ENCODE results near the gene HTRA3. TPM values are rescaled to one million over a fixed set of nuclear protein-coding genes. Genes with fewer than 3 reads are reported as not detected.

HTRA3 gene
- total and polyA plus RNA-seq, 8 donors, result 0.56 to 15.6 (median 2.7) TPM

DNA sequence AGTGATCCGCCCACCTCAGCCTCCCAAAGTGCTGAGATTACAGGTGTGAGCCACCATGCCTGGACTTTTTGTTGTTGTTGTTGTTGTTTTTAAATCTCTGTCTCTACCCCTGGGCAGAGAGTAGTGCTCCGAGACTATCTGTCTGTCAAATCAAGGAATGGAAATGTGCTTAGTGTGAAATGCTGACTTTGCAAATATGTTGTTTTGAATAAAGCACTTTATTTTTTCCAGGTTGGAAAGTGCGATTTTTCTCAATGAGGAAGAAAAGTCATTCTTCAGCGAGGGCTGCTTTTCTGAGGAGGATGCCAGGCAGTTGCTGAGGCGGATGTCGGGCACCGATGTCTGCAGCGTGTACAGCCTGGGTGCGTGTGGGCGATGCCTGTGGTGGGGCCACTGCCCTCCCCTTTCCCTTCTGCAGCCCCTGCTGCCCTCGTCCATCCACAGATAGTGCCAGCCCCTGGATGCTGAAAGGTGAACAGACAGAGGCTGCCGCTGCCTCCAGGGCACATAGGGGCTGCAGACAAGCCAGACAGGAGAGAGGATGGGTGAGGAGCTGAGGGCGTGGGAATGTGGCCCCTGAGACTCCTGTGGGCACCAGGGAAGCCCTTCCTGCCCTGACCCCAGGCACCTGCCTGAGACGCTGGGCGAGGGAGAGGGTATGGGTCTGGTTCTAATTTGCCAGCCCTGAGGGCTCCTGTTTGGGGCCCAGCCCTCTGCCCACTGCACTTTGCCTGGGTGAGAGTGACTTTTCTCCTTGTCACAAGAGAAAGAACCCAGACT is 46.8 kb upstream of the HTRA3 start:
- intact Hi-C loops (cut with DNase I), result no loop called here
- no peak overlapping the region for H3K27ac ChIP-seq
- no peaks in the 10 kb centered on the region for H3K9me3 ChIP-seq
- ATAC-seq (no peak), FAIRE-seq (no peak), DNase-seq (peak in 1 of 6 donors; percentile 46)
- H3K27me3 ChIP-seq, result no peaks in the 10 kb centered on the region
- WGBS, 2 donors, result 95 to 97% methylated on average over 15 of the region's 15 CpGs
- H3K4me3 ChIP-seq, result no peak overlapping the region
- peaks cover 0 to 29% (median 2%) of the 10 kb centered on the region in 3 donors for H3K36me3 ChIP-seq
- peaks cover 6 to 18% (median 11%) of the 10 kb centered on the region in 3 donors for H3K4me1 ChIP-seq
- TF ChIP-seq, protein P1, sequence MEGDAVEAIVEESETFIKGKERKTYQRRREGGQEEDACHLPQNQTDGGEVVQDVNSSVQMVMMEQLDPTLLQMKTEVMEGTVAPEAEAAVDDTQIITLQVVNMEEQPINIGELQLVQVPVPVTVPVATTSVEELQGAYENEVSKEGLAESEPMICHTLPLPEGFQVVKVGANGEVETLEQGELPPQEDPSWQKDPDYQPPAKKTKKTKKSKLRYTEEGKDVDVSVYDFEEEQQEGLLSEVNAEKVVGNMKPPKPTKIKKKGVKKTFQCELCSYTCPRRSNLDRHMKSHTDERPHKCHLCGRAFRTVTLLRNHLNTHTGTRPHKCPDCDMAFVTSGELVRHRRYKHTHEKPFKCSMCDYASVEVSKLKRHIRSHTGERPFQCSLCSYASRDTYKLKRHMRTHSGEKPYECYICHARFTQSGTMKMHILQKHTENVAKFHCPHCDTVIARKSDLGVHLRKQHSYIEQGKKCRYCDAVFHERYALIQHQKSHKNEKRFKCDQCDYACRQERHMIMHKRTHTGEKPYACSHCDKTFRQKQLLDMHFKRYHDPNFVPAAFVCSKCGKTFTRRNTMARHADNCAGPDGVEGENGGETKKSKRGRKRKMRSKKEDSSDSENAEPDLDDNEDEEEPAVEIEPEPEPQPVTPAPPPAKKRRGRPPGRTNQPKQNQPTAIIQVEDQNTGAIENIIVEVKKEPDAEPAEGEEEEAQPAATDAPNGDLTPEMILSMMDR (IDR thresholded peaks at IDR 0.05), result no peak

DNA sequence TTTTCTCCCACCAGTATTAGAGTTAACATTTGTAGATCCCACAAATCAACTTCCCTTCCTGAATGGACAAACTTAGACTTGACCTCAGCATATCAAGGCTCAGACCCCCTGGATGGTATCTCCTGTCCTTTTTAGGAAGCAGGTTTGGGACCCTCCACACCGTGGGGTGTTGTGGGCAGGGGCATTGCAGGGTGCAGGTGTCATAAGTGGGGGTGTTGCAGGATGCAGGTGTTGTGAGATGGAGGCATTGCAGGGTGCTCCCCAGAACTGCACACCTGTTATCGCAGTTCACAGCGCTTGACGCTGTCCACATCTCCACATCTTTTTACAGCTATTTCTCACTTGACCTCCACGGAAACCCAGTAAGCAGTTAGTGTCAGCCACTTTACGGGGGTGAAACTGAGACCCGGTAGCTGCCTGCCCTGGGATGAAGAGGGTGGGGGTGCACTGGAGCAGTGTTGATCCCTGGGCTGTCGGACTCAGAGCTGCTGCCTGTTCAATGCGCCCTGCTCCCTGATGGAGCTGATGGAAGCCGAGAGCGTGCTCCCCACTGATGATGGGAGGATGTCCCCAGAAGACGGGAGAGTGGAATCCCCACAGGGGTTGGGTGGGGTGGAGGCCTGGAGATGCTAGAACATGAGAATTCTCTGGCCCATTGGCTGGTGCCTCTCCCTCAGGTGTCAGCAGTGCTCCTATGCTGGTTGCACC is 45.1 kb upstream of the HTRA3 start:
- Histone ChIP-seq H3K4me3 (no peak overlapping the region), H3K36me3 (peaks cover 0 to 26% (median 2%) of the 10 kb centered on the region in 3 donors), H3K9me3 (no peaks in the 10 kb centered on the region), H3K27ac (no peak overlapping the region), H3K4me1 (peaks cover 6 to 28% (median 15%) of the 10 kb centered on the region in 3 donors), H3K27me3 (no peaks in the 10 kb centered on the region)
- ATAC-seq (no peak), FAIRE-seq (no peak), DNase-seq (peak in 2 of 6 donors; percentile 6 to 41)
- WGBS, 2 donors, result 92 to 94% methylated on average over 12 of the region's 12 CpGs
- TF ChIP-seq, protein P1 (IDR thresholded peaks at IDR 0.05), result no peak
- intact Hi-C loops (cut with DNase I), result no loop called here

DNA sequence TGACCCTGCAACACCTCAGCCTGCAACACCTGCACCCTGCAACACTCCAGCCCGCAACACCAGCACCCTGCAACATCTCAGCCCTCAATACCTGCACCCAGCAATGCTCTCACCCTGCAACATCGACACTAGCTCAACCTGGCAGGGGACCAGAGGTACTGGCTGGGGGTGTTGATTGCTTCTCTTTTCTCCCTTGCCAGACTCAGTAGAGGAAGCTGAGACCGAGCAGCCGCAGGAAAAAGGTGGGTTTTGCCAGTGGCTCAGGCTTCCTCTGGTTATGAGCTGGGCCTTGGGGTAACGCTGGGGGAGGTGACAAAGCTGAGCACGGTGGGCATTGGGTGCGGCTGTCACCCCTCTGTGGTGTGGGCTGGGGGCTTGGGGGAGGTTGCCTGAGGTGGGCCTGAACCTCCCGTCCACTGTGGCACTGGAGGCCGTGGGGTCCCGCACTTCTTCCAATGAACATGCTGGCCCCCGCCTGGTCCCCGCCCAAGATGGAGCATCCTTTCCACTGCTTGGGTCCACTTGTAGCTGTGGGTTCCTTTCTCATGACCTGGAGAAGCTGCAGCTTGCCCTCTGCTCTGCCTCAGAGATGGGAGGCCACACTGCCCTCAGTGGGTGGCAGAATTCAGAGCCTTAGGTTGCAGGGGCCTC is 44.5 kb upstream of the HTRA3 start:
- FAIRE-seq (no peak), DNase-seq (peak in 1 of 6 donors; percentile 23), ATAC-seq (no peak)
- H3K4me3 ChIP-seq, result no peak overlapping the region
- H3K27me3 ChIP-seq, result no peaks in the 10 kb centered on the region
- H3K36me3 ChIP-seq, result peaks cover 0 to 26% (median 2%) of the 10 kb centered on the region in 3 donors
- TF ChIP-seq, protein P1 (IDR thresholded peaks at IDR 0.05), result no peak
- intact Hi-C loops (cut with DNase I), result no loop called here
- H3K4me1 ChIP-seq, result peaks cover 6 to 28% (median 15%) of the 10 kb centered on the region in 3 donors
- peak overlapping the region in 2 of 4 donors; percentile 22 for H3K27ac ChIP-seq
- no peaks in the 10 kb centered on the region for H3K9me3 ChIP-seq
- WGBS, 2 donors, result 77 to 85% methylated on average over 12 of the region's 12 CpGs

DNA sequence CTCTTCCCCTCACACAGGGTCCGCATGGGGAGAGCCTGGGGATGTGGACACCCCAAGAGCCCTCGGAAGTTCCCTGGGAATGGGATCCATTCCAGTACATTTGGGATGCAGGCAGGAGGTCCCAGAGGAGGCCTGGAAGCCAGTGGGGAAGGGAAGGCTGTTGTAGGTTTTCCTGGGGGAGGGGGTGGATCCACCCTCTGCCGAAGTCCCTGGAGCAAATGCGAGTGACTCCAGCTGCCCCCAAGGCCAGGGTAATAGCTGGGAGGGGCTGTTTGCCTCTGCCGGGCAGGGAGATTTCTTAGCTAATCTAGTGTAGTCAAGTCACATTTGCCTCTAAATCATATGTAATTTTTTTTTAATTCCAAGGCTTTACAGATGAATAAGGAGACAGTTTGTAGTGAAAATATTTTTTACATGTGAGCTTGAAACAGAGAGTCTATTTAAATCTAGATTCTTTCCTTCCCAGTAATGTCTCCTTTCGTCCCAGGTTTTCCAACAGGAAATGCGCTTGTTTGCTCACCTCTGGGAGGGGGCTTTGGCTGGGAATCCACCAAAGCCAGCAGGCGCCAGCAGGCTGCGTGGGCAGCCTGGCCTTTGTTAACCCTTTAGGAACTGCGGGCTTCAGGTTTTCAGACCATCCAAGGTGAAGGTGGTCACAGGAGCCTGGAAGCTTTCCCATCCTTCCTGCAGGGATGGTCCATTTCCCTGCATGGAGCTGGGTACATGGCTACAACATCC is 43.7 kb upstream of the HTRA3 start:
- H3K27me3 ChIP-seq, result no peaks in the 10 kb centered on the region
- TF ChIP-seq, protein P1 (IDR thresholded peaks at IDR 0.05), result no peak
- DNase-seq (peak in 2 of 6 donors; percentile 25 to 27), FAIRE-seq (no peak), ATAC-seq (peak in 3 of 4 donors; percentile 15 to 46 (median 23))
- peaks cover 6 to 28% (median 15%) of the 10 kb centered on the region in 3 donors for H3K4me1 ChIP-seq
- H3K27ac ChIP-seq, result peak overlapping the region in 2 of 4 donors; percentile 22
- H3K4me3 ChIP-seq, result no peak overlapping the region
- no peaks in the 10 kb centered on the region for H3K9me3 ChIP-seq
- H3K36me3 ChIP-seq, result peaks cover 0 to 20% (median 0%) of the 10 kb centered on the region in 3 donors
- WGBS, 2 donors, result 23 to 30% methylated on average over 10 of the region's 10 CpGs
- intact Hi-C loops (cut with DNase I), result no loop called here
